Lung (tissue), 12 donors: Measurements from ENCODE around the gene PTPRN2. TPM values are rescaled to one million over a fixed set of nuclear protein-coding genes. Genes with fewer than 3 reads are reported as not detected.

Experiments used
- ATAC-seq: fragments of 200-7000 bp; cut with Tn5 transposase; one replicate; pipeline ENCODE4 v1.9.1; 2020; ENCODE audit warnings: moderate number of reproducible peaks; ENCODE audit not compliant: insufficient read depth, low FRiP score
- DNase-seq, 3 donors: peaks; one replicate each; pipeline ENCODE4 v3.0.0-alpha.2; 2013 to 2017
- H3K27ac ChIP-seq, 2 donors: one replicate each; pipeline ENCODE4 v1.5.1; 2013; ENCODE audit warnings: mild to moderate bottlenecking in 2 of 2, moderate library complexity in 2 of 2, control low read depth in 1 of 2, inconsistent platforms in 1 of 2, low read depth in 1 of 2, low read length in 1 of 2
- H3K27me3 ChIP-seq, 3 donors: one replicate each; pipeline ENCODE4 v1.5.1; 2013; ENCODE audit warnings: low read length in 2 of 3; ENCODE audit not compliant: control insufficient read depth in 3 of 3, insufficient read depth in 3 of 3
- H3K36me3 ChIP-seq, 4 donors: one replicate each; pipeline ENCODE4 v1.5.1; 2013; ENCODE audit warnings: low read length in 4 of 4, mild to moderate bottlenecking in 1 of 4, moderate library complexity in 1 of 4; ENCODE audit not compliant: control insufficient read depth in 4 of 4, insufficient read depth in 4 of 4
- H3K4me1 ChIP-seq, 5 donors: one replicate each; pipeline ENCODE4 v1.5.1; 2013; ENCODE audit warnings: low read length in 5 of 5, mild to moderate bottlenecking in 2 of 5, moderate library complexity in 1 of 5; ENCODE audit not compliant: control insufficient read depth in 5 of 5, insufficient read depth in 5 of 5
- H3K4me3 ChIP-seq: one replicate; pipeline ENCODE4 v1.5.1; 2013; ENCODE audit warnings: mild to moderate bottlenecking, control low read depth, moderate library complexity
- H3K9ac ChIP-seq, 2 donors: one replicate each; pipeline ENCODE4 v1.5.1; 2013; ENCODE audit warnings: low read length in 2 of 2, control low read depth in 1 of 2; ENCODE audit not compliant: insufficient read depth in 1 of 2
- H3K9me3 ChIP-seq, 4 donors: one replicate each; pipeline ENCODE4 v1.5.1; 2013; ENCODE audit warnings: low read length in 3 of 4, mild to moderate bottlenecking in 1 of 4, moderate library complexity in 1 of 4; ENCODE audit not compliant: control insufficient read depth in 4 of 4, insufficient read depth in 3 of 4
- WGBS, 2 donors: extraction: QIAGEN DNeasy Blood & Tissue Kit; methylation state at CpG; one replicate each; pipeline ENCODE4 v1.1.7; 2013; 5-methylcytosine and 5-hydroxymethylcytosine counted together
- polyA plus RNA-seq, 2 donors: library from polyadenylated mRNA; stranded (reverse); fragments of 200-250 nt; gene quantifications; one replicate each; pipeline ENCODE4 v1.2.1, GENCODE V29; 2013
- total RNA-seq, 2 donors: library from RNA; depleted of rRNA in 1 of 2; stranded (reverse); fragments of >200 nt in 1 of 2; gene quantifications; one replicate each; pipeline ENCODE4 v1.2.1, GENCODE V29; 2014 to 2021
- TF ChIP-seq, protein P1 (sequence below): IDR thresholded peaks from 2 replicates; pipeline ENCODE4 v1.5.1; 2012; ENCODE audit warnings: mild to moderate bottlenecking; ENCODE audit errors: control extremely low read depth, extremely low read depth
- donor health status: control.
- donor health status: control.
- donor health status: Bipolar disorder and iron deficiency.
- donor health status: healthy.
- donor health status: DM: yes; HTN: yes; CAD: no.

PTPRN2 gene
- total and polyA plus RNA-seq, 4 donors: 2.1 to 7.4 (median 4.4) TPM

- Histone ChIP-seq H3K36me3 (no peaks in the 10 kb centered on the region), H3K9ac (no peak overlapping the region), H3K4me1 (peaks cover 0 to 31% (median 8%) of the 10 kb centered on the region in 5 donors), H3K27me3 (no peaks in the 10 kb centered on the region), H3K27ac (no peak overlapping the region), H3K4me3 (no peak overlapping the region), H3K9me3 (no peaks in the 10 kb centered on the region)
- DNase-seq (no peak), ATAC-seq (no peak)
- TF ChIP-seq, protein P1, sequence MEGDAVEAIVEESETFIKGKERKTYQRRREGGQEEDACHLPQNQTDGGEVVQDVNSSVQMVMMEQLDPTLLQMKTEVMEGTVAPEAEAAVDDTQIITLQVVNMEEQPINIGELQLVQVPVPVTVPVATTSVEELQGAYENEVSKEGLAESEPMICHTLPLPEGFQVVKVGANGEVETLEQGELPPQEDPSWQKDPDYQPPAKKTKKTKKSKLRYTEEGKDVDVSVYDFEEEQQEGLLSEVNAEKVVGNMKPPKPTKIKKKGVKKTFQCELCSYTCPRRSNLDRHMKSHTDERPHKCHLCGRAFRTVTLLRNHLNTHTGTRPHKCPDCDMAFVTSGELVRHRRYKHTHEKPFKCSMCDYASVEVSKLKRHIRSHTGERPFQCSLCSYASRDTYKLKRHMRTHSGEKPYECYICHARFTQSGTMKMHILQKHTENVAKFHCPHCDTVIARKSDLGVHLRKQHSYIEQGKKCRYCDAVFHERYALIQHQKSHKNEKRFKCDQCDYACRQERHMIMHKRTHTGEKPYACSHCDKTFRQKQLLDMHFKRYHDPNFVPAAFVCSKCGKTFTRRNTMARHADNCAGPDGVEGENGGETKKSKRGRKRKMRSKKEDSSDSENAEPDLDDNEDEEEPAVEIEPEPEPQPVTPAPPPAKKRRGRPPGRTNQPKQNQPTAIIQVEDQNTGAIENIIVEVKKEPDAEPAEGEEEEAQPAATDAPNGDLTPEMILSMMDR: no peak
- 65% methylated on average over 3 of the region's 3 CpGs for WGBS, 2 donors
Measured at GRCh38 chr7:158014976-158015375, 572.6 kb downstream of the PTPRN2 start.

GRCh38 chr7:158013085-158013668, 574.4 kb downstream of the PTPRN2 start:
- no peak overlapping the region for H3K9ac ChIP-seq
- no peaks in the 10 kb centered on the region for H3K9me3 ChIP-seq
- DNase-seq: peak in 1 of 3 donors; percentile 23
- peaks cover 0 to 2% (median 0%) of the 10 kb centered on the region in 3 donors for H3K27me3 ChIP-seq
- no peaks in the 10 kb centered on the region for H3K36me3 ChIP-seq
- ATAC-seq: no peak
- TF ChIP-seq, protein P1: no peak
- no peak overlapping the region for H3K4me3 ChIP-seq
- H3K4me1 ChIP-seq: peaks cover 0 to 27% (median 7%) of the 10 kb centered on the region in 5 donors
- H3K27ac ChIP-seq: no peak overlapping the region

DNA sequence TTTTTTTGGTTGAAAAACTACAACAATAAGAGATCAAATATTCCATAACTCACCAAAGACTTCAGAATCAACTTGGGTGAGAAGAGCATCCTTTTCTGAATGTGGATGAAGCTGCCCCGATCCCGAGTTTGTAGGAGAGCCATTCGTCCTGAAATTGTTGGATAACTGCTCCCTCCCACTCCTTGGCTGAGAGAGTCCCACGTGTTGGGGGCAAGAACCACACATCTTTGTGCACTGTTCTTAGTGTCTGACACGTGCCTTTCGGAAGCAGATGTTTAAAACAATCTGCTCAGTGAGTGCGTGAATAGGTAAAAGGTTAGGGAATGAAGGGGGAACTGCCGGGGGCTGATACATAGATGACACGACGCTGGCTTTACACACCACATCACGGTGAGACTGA, 575.7 kb downstream of the PTPRN2 start:
- Histone ChIP-seq H3K4me3 (no peak overlapping the region), H3K27me3 (peaks cover 0 to 4% (median 0%) of the 10 kb centered on the region in 3 donors), H3K36me3 (no peaks in the 10 kb centered on the region), H3K9ac (no peak overlapping the region), H3K9me3 (peaks cover 0 to 1% (median 0%) of the 10 kb centered on the region in 4 donors), H3K4me1 (peaks cover 0 to 19% (median 7%) of the 10 kb centered on the region in 5 donors), H3K27ac (no peak overlapping the region)
- ATAC-seq (no peak), DNase-seq (no peak)
- TF ChIP-seq, protein P1: no peak
- 82 to 84% methylated on average over 11 of the region's 11 CpGs for WGBS, 2 donors
